NCI-H2081 treated with DMSO at 0.1 percent for 48 hours (cell line): Measurements from ENCODE around the gene CARMIL1.
"Not testable (repeated sequence)": the region's sequence is repeated elsewhere in the genome, so short reads cannot be mapped to it uniquely, and the experiment has no call there.

Experiments
- DNase-seq: peaks from one replicate; lab custom pipeline; 2025; lab: John Stamatoyannopoulos, UW

Gene CARMIL1

GRCh38 chr6:25370178-25371036, 91.2 kb downstream of the CARMIL1 start:
- DNase-seq: no peak

GRCh38 chr6:25371037-25371347, 91.8 kb downstream of the CARMIL1 start:
- no peak for DNase-seq

- no peak for DNase-seq
Measured at GRCh38 chr6:25375125-25375524, 96.0 kb downstream of the CARMIL1 start.

- DNase-seq: no peak
Measured at GRCh38 chr6:25377664-25378063, 98.5 kb downstream of the CARMIL1 start.

GRCh38 chr6:25381077-25381476, 101.9 kb downstream of the CARMIL1 start:
- no peak for DNase-seq

GRCh38 chr6:25382476-25382875, 103.3 kb downstream of the CARMIL1 start:
- DNase-seq: not testable (repeated sequence)

- no peak for DNase-seq
Measured at GRCh38 chr6:25384234-25384633, 105.1 kb downstream of the CARMIL1 start.

- DNase-seq: no peak
Measured at GRCh38 chr6:25384967-25385366, 105.8 kb downstream of the CARMIL1 start.

GRCh38 chr6:25387483-25387882, 108.3 kb downstream of the CARMIL1 start:
- no peak for DNase-seq

GRCh38 chr6:25387911-25388310, 108.7 kb downstream of the CARMIL1 start:
- no peak for DNase-seq

- DNase-seq: no peak
Measured at GRCh38 chr6:25388776-25389175, 109.6 kb downstream of the CARMIL1 start.

GRCh38 chr6:25389471-25389870, 110.3 kb downstream of the CARMIL1 start:
- DNase-seq: no peak

GRCh38 chr6:25392372-25392771, 113.2 kb downstream of the CARMIL1 start:
- DNase-seq: no peak

- DNase-seq: no peak
Measured at GRCh38 chr6:25395731-25396130, 116.6 kb downstream of the CARMIL1 start.

GRCh38 chr6:25397406-25397805, 118.2 kb downstream of the CARMIL1 start:
- no peak for DNase-seq

- DNase-seq: no peak
Measured at GRCh38 chr6:25399885-25400284, 120.7 kb downstream of the CARMIL1 start.

- no peak for DNase-seq
Measured at GRCh38 chr6:25401711-25402110, 122.5 kb downstream of the CARMIL1 start.

- DNase-seq: no peak
Measured at GRCh38 chr6:25402125-25402524, 123.0 kb downstream of the CARMIL1 start.

GRCh38 chr6:25403150-25403549, 124.0 kb downstream of the CARMIL1 start:
- no peak for DNase-seq

GRCh38 chr6:25404091-25404490, 124.9 kb downstream of the CARMIL1 start:
- no peak for DNase-seq

GRCh38 chr6:25404693-25405169, 125.6 kb downstream of the CARMIL1 start:
- DNase-seq: no peak

- no peak for DNase-seq
Measured at GRCh38 chr6:25405442-25405841, 126.3 kb downstream of the CARMIL1 start.

- no peak for DNase-seq
Measured at GRCh38 chr6:25407431-25407830, 128.3 kb downstream of the CARMIL1 start.

- DNase-seq: no peak
Measured at GRCh38 chr6:25410102-25410501, 130.9 kb downstream of the CARMIL1 start.
